Mucosa of rectum (tissue), 2 donors: ENCODE data around the gene ZCCHC7.
"Not testable (repeated sequence)": the region's sequence is repeated elsewhere in the genome, so short reads cannot be mapped to it uniquely, and the experiment has no call there.

Source experiments
- H3K27ac ChIP-seq, 2 donors: one replicate each; pipeline ENCODE4 v1.7.0; 2013; ENCODE audit warnings: inconsistent platforms in 2 of 2, low read depth in 2 of 2, low read length in 2 of 2
- H3K27me3 ChIP-seq, 2 donors: one replicate each; pipeline ENCODE4 v1.7.0; 2013; ENCODE audit warnings: low read length in 2 of 2; ENCODE audit not compliant: control insufficient read depth in 2 of 2, insufficient read depth in 2 of 2
- H3K36me3 ChIP-seq, 2 donors: one replicate each; pipeline ENCODE4 v1.7.0; 2013; ENCODE audit warnings: low read length in 2 of 2; ENCODE audit not compliant: control insufficient read depth in 2 of 2, insufficient read depth in 2 of 2
- H3K4me1 ChIP-seq, 2 donors: one replicate each; pipeline ENCODE4 v1.7.0; 2013; ENCODE audit warnings: low read length in 2 of 2, mild to moderate bottlenecking in 1 of 2; ENCODE audit not compliant: control insufficient read depth in 2 of 2, insufficient read depth in 2 of 2
- H3K4me3 ChIP-seq, 2 donors: one replicate each; pipeline ENCODE4 v1.7.0; 2013; ENCODE audit warnings: low read length in 2 of 2
- H3K9ac ChIP-seq, 2 donors: one replicate each; pipeline ENCODE4 v1.7.0; 2013; ENCODE audit warnings: low read length in 2 of 2, low read depth in 1 of 2, mild to moderate bottlenecking in 1 of 2
- H3K9me3 ChIP-seq, 2 donors: one replicate each; pipeline ENCODE4 v1.7.0; 2013; ENCODE audit warnings: low read length in 2 of 2; ENCODE audit not compliant: control insufficient read depth in 2 of 2
- donor health status: healthy.
- donor health status: Normal muscosa, but diverticular disease.

Gene ZCCHC7

GRCh38 chr9:37187292-37187691 is 66.9 kb downstream of the ZCCHC7 start:
- Histone ChIP-seq H3K36me3 (no peaks in the 10 kb centered on the region), H3K9ac (no peak overlapping the region), H3K4me1 (no peaks in the 10 kb centered on the region), H3K27me3 (no peaks in the 10 kb centered on the region), H3K4me3 (no peak overlapping the region), H3K27ac (no peak overlapping the region), H3K9me3 (no peaks in the 10 kb centered on the region)

- Histone ChIP-seq H3K4me3 (no peak overlapping the region), H3K36me3 (no peaks in the 10 kb centered on the region), H3K27ac (no peak overlapping the region), H3K4me1 (no peaks in the 10 kb centered on the region), H3K9me3 (no peaks in the 10 kb centered on the region), H3K27me3 (no peaks in the 10 kb centered on the region), H3K9ac (no peak overlapping the region)
Observed at GRCh38 chr9:37187713-37188439, 67.5 kb downstream of the ZCCHC7 start.

GRCh38 chr9:37190739-37191138 is 70.4 kb downstream of the ZCCHC7 start:
- not testable (repeated sequence) for H3K27ac ChIP-seq, H3K4me3 ChIP-seq, H3K4me1 ChIP-seq, H3K36me3 ChIP-seq, H3K9me3 ChIP-seq, H3K9ac ChIP-seq, H3K27me3 ChIP-seq

GRCh38 chr9:37191403-37192089 is 71.2 kb downstream of the ZCCHC7 start:
- no peaks in the 10 kb centered on the region for H3K27me3 ChIP-seq
- H3K36me3 ChIP-seq, result no peaks in the 10 kb centered on the region
- H3K4me1 ChIP-seq, result no peaks in the 10 kb centered on the region
- no peak overlapping the region for H3K27ac ChIP-seq
- no peak overlapping the region for H3K9ac ChIP-seq
- no peak overlapping the region for H3K4me3 ChIP-seq
- H3K9me3 ChIP-seq, result no peaks in the 10 kb centered on the region

GRCh38 chr9:37192803-37193202 is 72.4 kb downstream of the ZCCHC7 start:
- no peaks in the 10 kb centered on the region for H3K27me3 ChIP-seq

GRCh38 chr9:37197158-37198038 is 77.0 kb downstream of the ZCCHC7 start:
- Histone ChIP-seq H3K27me3 (no peaks in the 10 kb centered on the region), H3K4me1 (peaks cover 3 to 5% of the 10 kb centered on the region in 2 donors), H3K9me3 (no peaks in the 10 kb centered on the region), H3K36me3 (no peaks in the 10 kb centered on the region), H3K4me3 (no peak overlapping the region), H3K9ac (no peak overlapping the region), H3K27ac (no peak overlapping the region)

More at GRCh38 chr9:37192803-37193202, 72.4 kb downstream of the ZCCHC7 start:
- Histone ChIP-seq H3K9me3 (no peaks in the 10 kb centered on the region), H3K27ac (no peak overlapping the region), H3K36me3 (no peaks in the 10 kb centered on the region), H3K4me3 (no peak overlapping the region), H3K9ac (no peak overlapping the region), H3K4me1 (peaks cover 0 to 5% of the 10 kb centered on the region in 2 donors)

GRCh38 chr9:37198039-37198729 is 77.8 kb downstream of the ZCCHC7 start:
- H3K9me3 ChIP-seq, result no peaks in the 10 kb centered on the region
- H3K4me1 ChIP-seq, result peaks cover 3 to 5% of the 10 kb centered on the region in 2 donors
- H3K27ac ChIP-seq, result peak overlapping the region in 1 of 2 donors; percentile 52
- H3K36me3 ChIP-seq, result no peaks in the 10 kb centered on the region
- no peak overlapping the region for H3K9ac ChIP-seq
- H3K27me3 ChIP-seq, result no peaks in the 10 kb centered on the region
- no peak overlapping the region for H3K4me3 ChIP-seq

- Histone ChIP-seq H3K9me3 (no peaks in the 10 kb centered on the region), H3K4me3 (no peak overlapping the region), H3K27me3 (no peaks in the 10 kb centered on the region), H3K27ac (peak overlapping the region in 1 of 2 donors; percentile 52), H3K9ac (no peak overlapping the region), H3K36me3 (no peaks in the 10 kb centered on the region), H3K4me1 (peaks cover 3 to 5% of the 10 kb centered on the region in 2 donors)
Observed at GRCh38 chr9:37198831-37199230, 78.5 kb downstream of the ZCCHC7 start.

- Histone ChIP-seq H3K9me3 (no peaks in the 10 kb centered on the region), H3K4me3 (no peak overlapping the region), H3K27ac (no peak overlapping the region), H3K4me1 (peaks cover 3 to 5% of the 10 kb centered on the region in 2 donors), H3K27me3 (no peaks in the 10 kb centered on the region), H3K9ac (no peak overlapping the region), H3K36me3 (no peaks in the 10 kb centered on the region)
Observed at GRCh38 chr9:37200433-37201005, 80.1 kb downstream of the ZCCHC7 start.
